BLaER1 treated with 17β-estradiol and CSF1 and Interleukin-3, amounts not matched to agents 10 nM and 100 nM (cell line): ENCODE measurements around the gene GRIN2C.

Experiments used
- H3K27ac ChIP-seq, 11 experiments: shearing (Covaris generic); formaldehyde crosslinking; 2 replicates each; pipeline ENCODE4 v1.8.1; 2022
- H3K27me3 ChIP-seq, 11 experiments: shearing (Covaris generic); formaldehyde crosslinking; 2 replicates each; pipeline ENCODE4 v1.8.1; 2022
- H3K36me3 ChIP-seq, 11 experiments: shearing (Covaris generic); formaldehyde crosslinking; 2 replicates each; pipeline ENCODE4 v1.8.1; 2022
- H3K4me1 ChIP-seq, 10 experiments: shearing (Covaris generic); formaldehyde crosslinking; 2 replicates each; pipeline ENCODE4 v1.8.1; 2022
- H3K4me2 ChIP-seq, 11 experiments: shearing (Covaris generic); formaldehyde crosslinking; 2 replicates each; pipeline ENCODE4 v1.8.1; 2022
- H3K4me3 ChIP-seq, 10 experiments: shearing (Covaris generic); formaldehyde crosslinking; 2 replicates each; pipeline ENCODE4 v1.8.1; 2022
- H3K9ac ChIP-seq, 11 experiments: shearing (Covaris generic); formaldehyde crosslinking; 2 replicates each; pipeline ENCODE4 v1.8.1; 2022
- H3K9me3 ChIP-seq, 11 experiments: shearing (Covaris generic); formaldehyde crosslinking; replicated peaks in 1 of 11; 2 replicates each; pipeline ENCODE4 v1.8.1; 2022
- H4K20me1 ChIP-seq, 11 experiments: shearing (Covaris generic); formaldehyde crosslinking; 2 replicates each; pipeline ENCODE4 v1.8.1; 2022
- Cebpa-rat ChIP-seq, 11 experiments: shearing (Covaris generic); IDR thresholded peaks; 2 replicates each; pipeline ENCODE4 v1.8.1; 2022

Gene GRIN2C

GRCh38 chr17:74838274-74838673 lies 21.4 kb downstream of the GRIN2C start:
- Histone ChIP-seq H3K9ac (no peak overlapping the region), H3K27ac (peak overlapping the region in 1 of 11 experiments; percentile 3; a peak in 1 of 22 replicates), H3K4me1 (peaks cover 69 to 98% (median 97%) of the 10 kb centered on the region in 10 experiments), H3K36me3 (peaks cover 0 to 46% (median 40%) of the 10 kb centered on the region in 11 experiments; a peak in 18 of 22 replicates), H3K4me3 (no peak overlapping the region; a peak in 1 of 20 replicates), H3K4me2 (peak overlapping the region in 10 of 11 experiments; percentile 24 to 97 (median 94); a peak in 18 of 22 replicates), H3K27me3 (peaks cover 7 to 17% (median 14%) of the 10 kb centered on the region in 11 experiments), H4K20me1 (peaks cover 20 to 98% (median 83%) of the 10 kb centered on the region in 11 experiments; a peak in 21 of 22 replicates), H3K9me3 (no peaks in the 10 kb centered on the region)
- no peak for TF ChIP-seq Cebpa-rat (IDR thresholded peaks at IDR 0.05)

- Histone ChIP-seq H3K36me3 (peaks cover 0 to 49% (median 40%) of the 10 kb centered on the region in 11 experiments; a peak in 18 of 22 replicates), H3K4me3 (no peak overlapping the region; a peak in 1 of 20 replicates), H3K27ac (peak overlapping the region in 1 of 11 experiments; percentile 4; a peak in 1 of 22 replicates), H3K9me3 (no peaks in the 10 kb centered on the region), H3K27me3 (peaks cover 0 to 3% (median 0%) of the 10 kb centered on the region in 11 experiments; a peak in 8 of 22 replicates), H3K4me1 (peaks cover 67 to 100% (median 100%) of the 10 kb centered on the region in 10 experiments), H4K20me1 (peaks cover 18 to 100% (median 86%) of the 10 kb centered on the region in 11 experiments; a peak in 21 of 22 replicates), H3K9ac (no peak overlapping the region), H3K4me2 (peak overlapping the region in 9 of 11 experiments; percentile 64 to 97 (median 94); a peak in 18 of 22 replicates)
- no peak for TF ChIP-seq Cebpa-rat (IDR thresholded peaks at IDR 0.05)
Measured at GRCh38 chr17:74836691-74837467, 22.8 kb downstream of the GRIN2C start.

- Histone ChIP-seq H3K9ac (no peak overlapping the region), H3K4me1 (peaks cover 60 to 100% (median 100%) of the 10 kb centered on the region in 10 experiments), H3K9me3 (no peaks in the 10 kb centered on the region), H3K27me3 (no peaks in the 10 kb centered on the region), H3K4me3 (no peak overlapping the region), H4K20me1 (peaks cover 12 to 100% (median 87%) of the 10 kb centered on the region in 11 experiments; a peak in 20 of 22 replicates), H3K36me3 (peaks cover 0 to 53% (median 40%) of the 10 kb centered on the region in 11 experiments; a peak in 18 of 22 replicates), H3K27ac (no peak overlapping the region), H3K4me2 (peak overlapping the region in 9 of 11 experiments; percentile 64 to 97 (median 94); a peak in 15 of 22 replicates)
- TF ChIP-seq Cebpa-rat (IDR thresholded peaks at IDR 0.05) = no peak
Measured at GRCh38 chr17:74836191-74836590, 23.5 kb downstream of the GRIN2C start.

GRCh38 chr17:74833501-74834377 lies 25.9 kb downstream of the GRIN2C start:
- Histone ChIP-seq H3K9ac (peak overlapping the region in 9 of 11 experiments; percentile 4 to 76 (median 29); a peak in 11 of 22 replicates), H3K4me3 (peak overlapping the region in 3 of 10 experiments; percentile 17 to 24 (median 18); a peak in 3 of 20 replicates)

GRCh38 chr17:74832421-74832820 lies 27.3 kb downstream of the GRIN2C start:
- no peaks in the 10 kb centered on the region for H3K27me3 ChIP-seq
- no peak for TF ChIP-seq Cebpa-rat (IDR thresholded peaks at IDR 0.05)
- peak overlapping the region in 1 of 11 experiments; percentile 76; a peak in 2 of 22 replicates for H3K9ac ChIP-seq
- peaks cover 0 to 72% (median 55%) of the 10 kb centered on the region in 11 experiments; a peak in 19 of 22 replicates for H3K36me3 ChIP-seq
- peak overlapping the region in 10 of 11 experiments; percentile 9 to 97 (median 94); a peak in 19 of 22 replicates for H3K4me2 ChIP-seq
- H3K9me3 ChIP-seq = peaks cover 0 to 9% (median 0%) of the 10 kb centered on the region in 11 experiments; a peak in 3 of 22 replicates
- peaks cover 31 to 80% (median 74%) of the 10 kb centered on the region in 10 experiments for H3K4me1 ChIP-seq
- peak overlapping the region in 3 of 11 experiments; percentile 79 to 89 (median 85); a peak in 3 of 22 replicates for H3K27ac ChIP-seq
- no peak overlapping the region; a peak in 1 of 20 replicates for H3K4me3 ChIP-seq
- H4K20me1 ChIP-seq = peaks cover 12 to 100% (median 87%) of the 10 kb centered on the region in 11 experiments; a peak in 20 of 22 replicates

More at GRCh38 chr17:74833501-74834377, 25.9 kb downstream of the GRIN2C start:
- Histone ChIP-seq H3K36me3 (peaks cover 0 to 72% (median 56%) of the 10 kb centered on the region in 11 experiments; a peak in 19 of 22 replicates), H3K4me2 (peak overlapping the region; percentile 84 to 97 (median 94)), H3K4me1 (peaks cover 35 to 93% (median 88%) of the 10 kb centered on the region in 10 experiments), H3K9me3 (peaks cover 0 to 9% (median 0%) of the 10 kb centered on the region in 11 experiments; a peak in 3 of 22 replicates), H3K27me3 (no peaks in the 10 kb centered on the region), H4K20me1 (peaks cover 12 to 100% (median 88%) of the 10 kb centered on the region in 11 experiments; a peak in 20 of 22 replicates), H3K27ac (peak overlapping the region in 8 of 11 experiments; percentile 12 to 89 (median 44); a peak in 11 of 22 replicates)
- TF ChIP-seq Cebpa-rat (IDR thresholded peaks at IDR 0.05) = peak in 3 of 11 experiments; percentile 29 to 60 (median 41); a peak in 2 of 22 replicates

GRCh38 chr17:74831444-74832146 lies 28.1 kb downstream of the GRIN2C start:
- Histone ChIP-seq H3K4me1 (peaks cover 31 to 78% (median 71%) of the 10 kb centered on the region in 10 experiments), H3K27ac (0 out of 22 replicates have a peak overlapping the region, but pooled peaks of 1 of the 11 experiments have one; percentile 89), H3K27me3 (no peaks in the 10 kb centered on the region), H3K9ac (no peak overlapping the region), H3K9me3 (peaks cover 0 to 9% (median 0%) of the 10 kb centered on the region in 11 experiments; a peak in 3 of 22 replicates), H3K36me3 (peaks cover 0 to 72% (median 48%) of the 10 kb centered on the region in 11 experiments; a peak in 19 of 22 replicates), H3K4me2 (peak overlapping the region; percentile 2 to 97 (median 94); a peak in 19 of 22 replicates), H4K20me1 (peaks cover 12 to 100% (median 83%) of the 10 kb centered on the region in 11 experiments; a peak in 19 of 22 replicates), H3K4me3 (no peak overlapping the region)
- TF ChIP-seq Cebpa-rat (IDR thresholded peaks at IDR 0.05) = no peak

GRCh38 chr17:74830861-74831260 lies 28.8 kb downstream of the GRIN2C start:
- no peak for TF ChIP-seq Cebpa-rat (IDR thresholded peaks at IDR 0.05)
- Histone ChIP-seq H3K4me2 (peak overlapping the region in 10 of 11 experiments; percentile 8 to 97 (median 94); a peak in 17 of 22 replicates), H3K36me3 (peaks cover 0 to 72% (median 48%) of the 10 kb centered on the region in 11 experiments; a peak in 18 of 22 replicates), H3K4me3 (no peak overlapping the region), H3K4me1 (peaks cover 31 to 78% (median 64%) of the 10 kb centered on the region in 10 experiments), H3K27me3 (no peaks in the 10 kb centered on the region), H3K27ac (peak overlapping the region in 1 of 11 experiments; percentile 24; a peak in 1 of 22 replicates), H4K20me1 (peaks cover 12 to 100% (median 84%) of the 10 kb centered on the region in 11 experiments; a peak in 20 of 22 replicates), H3K9me3 (peaks cover 0 to 9% (median 0%) of the 10 kb centered on the region in 11 experiments; a peak in 3 of 22 replicates), H3K9ac (0 out of 22 replicates have a peak overlapping the region, but pooled peaks of 1 of the 11 experiments have one; percentile 3)
